Activated T-helper 17 cell treated with anti-CD3 and anti-CD28 coated beads, Interleukin-2, amount 50 U/mL, for 72 hours (primary cell): ENCODE data around the gene LRWD1. TPM values are rescaled to one million over a fixed set of nuclear protein-coding genes. Genes with fewer than 3 reads are reported as not detected.

ENCODE experiments used
- ATAC-seq: fragments of 150-1000 bp; cut with Tn5 transposase; replicated peaks from 2 replicates; pipeline ENCODE4 v1.10.0; 2021; ENCODE audit warnings: mild to moderate bottlenecking, moderate library complexity
- H3K27ac Mint-ChIP-seq: one replicate; pipeline ENCODE4 v1.8.0; 2022; ENCODE audit warnings: mixed read lengths
- H3K27me3 Mint-ChIP-seq: one replicate; pipeline ENCODE4 v1.8.0; 2022; ENCODE audit warnings: mixed read lengths
- H3K36me3 Mint-ChIP-seq: one replicate; pipeline ENCODE4 v1.8.0; 2022; ENCODE audit warnings: low read depth, mild to moderate bottlenecking, mixed read lengths
- H3K4me1 Mint-ChIP-seq: one replicate; pipeline ENCODE4 v1.8.0; 2022; ENCODE audit warnings: mixed read lengths
- H3K4me3 Mint-ChIP-seq: one replicate; pipeline ENCODE4 v1.8.0; 2022; ENCODE audit warnings: mild to moderate bottlenecking, mixed read lengths
- H3K9me3 Mint-ChIP-seq: one replicate; pipeline ENCODE4 v1.8.0; 2022; ENCODE audit warnings: mixed read lengths
- total RNA-seq, 2 donors: library from RNA; stranded (reverse); gene quantifications; one replicate each; pipeline ENCODE4 v1.2.3, GENCODE V29; 2022

LRWD1 gene
- total RNA-seq: 10 to 100 TPM; 14.8 to 20.6 TPM

- Mint-ChIP-seq H3K27ac (peak within 1 kb of the TSS; percentile 89), H3K9me3 (no peaks in the 10 kb centered on the region), H3K4me1 (peaks cover 16% of the 10 kb centered on the region), H3K4me3 (peak within 1 kb of the TSS; percentile 89), H3K27me3 (no peaks in the 10 kb centered on the region), H3K36me3 (no peaks in the 10 kb centered on the region)
- ATAC-seq: peak; percentile 98
Observed at GRCh38 chr7:102464577-102465280, at the start of gene LRWD1, which contains the start of gene ALKBH4. LRWD1 (plus strand) TSS chr7:102464984; CDS start chr7:102465081, 97 bp downstream. ALKBH4 (minus strand) TSS chr7:102464863; CDS start chr7:102464836, 27 bp downstream.

GRCh38 chr7:102415685-102416225 is 49.0 kb upstream of the LRWD1 start:
- H3K27me3 Mint-ChIP-seq: no peaks in the 10 kb centered on the region
- peak overlapping the region; percentile 93 for H3K27ac Mint-ChIP-seq
- H3K36me3 Mint-ChIP-seq: peaks cover 98% of the 10 kb centered on the region
- H3K4me1 Mint-ChIP-seq: peaks cover 30% of the 10 kb centered on the region
- H3K4me3 Mint-ChIP-seq: peak overlapping the region; percentile 70
- no peaks in the 10 kb centered on the region for H3K9me3 Mint-ChIP-seq
- peak; percentile 84 for ATAC-seq

- peaks cover 34% of the 10 kb centered on the region for H3K4me1 Mint-ChIP-seq
- H3K27me3 Mint-ChIP-seq: no peaks in the 10 kb centered on the region
- ATAC-seq: peak; percentile 29
- peaks cover 98% of the 10 kb centered on the region for H3K36me3 Mint-ChIP-seq
- peak overlapping the region; percentile 70 for H3K4me3 Mint-ChIP-seq
- H3K27ac Mint-ChIP-seq: peak overlapping the region; percentile 93
- no peaks in the 10 kb centered on the region for H3K9me3 Mint-ChIP-seq
Observed at GRCh38 chr7:102416406-102416805, 48.4 kb upstream of the LRWD1 start.

GRCh38 chr7:102417105-102417504 is 47.7 kb upstream of the LRWD1 start:
- Mint-ChIP-seq H3K36me3 (peaks cover 98% of the 10 kb centered on the region), H3K27ac (peak overlapping the region; percentile 93), H3K4me3 (peak overlapping the region; percentile 70), H3K9me3 (no peaks in the 10 kb centered on the region), H3K4me1 (peaks cover 34% of the 10 kb centered on the region), H3K27me3 (no peaks in the 10 kb centered on the region)
- ATAC-seq: peak; percentile 37

- peak overlapping the region; percentile 19 for H3K27ac Mint-ChIP-seq
- H3K9me3 Mint-ChIP-seq: no peaks in the 10 kb centered on the region
- peak; percentile 28 for ATAC-seq
- H3K4me1 Mint-ChIP-seq: peaks cover 34% of the 10 kb centered on the region
- no peak overlapping the region for H3K4me3 Mint-ChIP-seq
- H3K27me3 Mint-ChIP-seq: no peaks in the 10 kb centered on the region
- peaks cover 93% of the 10 kb centered on the region for H3K36me3 Mint-ChIP-seq
Observed at GRCh38 chr7:102418592-102418991, 46.2 kb upstream of the LRWD1 start.

DNA sequence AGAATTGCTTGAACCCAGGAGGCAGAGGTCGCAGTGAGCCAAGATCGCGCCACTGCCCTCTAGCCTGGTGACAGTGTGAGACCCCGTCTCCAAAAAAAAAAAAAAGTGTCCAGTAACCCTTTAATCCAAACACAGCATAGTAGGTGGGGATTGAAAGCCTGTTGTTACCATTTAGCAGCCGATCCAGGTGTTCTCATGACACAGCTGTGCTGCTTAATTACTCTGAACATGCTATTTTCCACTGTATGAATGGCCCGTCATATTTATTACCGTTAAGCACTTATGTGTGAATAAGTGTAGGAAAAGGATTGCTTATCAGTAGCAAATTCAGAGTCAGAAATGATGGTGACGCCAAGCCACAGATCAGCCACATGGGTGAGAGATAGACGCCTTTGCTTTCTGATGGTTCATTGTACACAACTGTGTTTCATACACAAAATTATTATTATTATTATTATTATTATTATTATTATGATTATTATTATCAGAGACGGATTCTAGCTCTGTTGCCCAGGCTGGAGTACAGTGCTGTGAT is 43.0 kb upstream of the LRWD1 start:
- H3K36me3 Mint-ChIP-seq: peaks cover 93% of the 10 kb centered on the region
- no peak overlapping the region for H3K4me3 Mint-ChIP-seq
- H3K9me3 Mint-ChIP-seq: no peaks in the 10 kb centered on the region
- no peaks in the 10 kb centered on the region for H3K27me3 Mint-ChIP-seq
- ATAC-seq: no peak
- peaks cover 43% of the 10 kb centered on the region for H3K4me1 Mint-ChIP-seq
- H3K27ac Mint-ChIP-seq: no peak overlapping the region

DNA sequence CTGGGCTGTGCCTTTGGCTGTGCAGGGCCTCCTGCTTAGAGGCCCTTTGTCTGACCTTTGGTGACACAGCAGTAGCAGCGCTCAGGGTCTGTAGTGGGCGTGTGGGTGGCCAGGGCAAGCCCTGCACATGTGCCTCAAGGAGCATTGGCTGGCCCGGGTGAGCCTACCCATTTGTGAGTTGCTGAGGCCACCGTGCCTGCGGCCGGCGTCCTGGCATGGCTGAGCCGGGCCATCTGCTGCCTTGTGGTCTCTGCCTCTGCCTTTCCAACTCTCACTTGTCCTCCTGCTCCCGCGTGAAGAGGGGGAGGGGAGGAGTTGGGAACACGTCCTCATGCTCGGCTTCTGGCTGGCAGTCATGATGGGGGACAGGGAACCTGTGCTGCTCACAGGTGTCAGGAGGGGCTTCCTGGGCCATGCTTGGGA is 40.6 kb upstream of the LRWD1 start:
- ATAC-seq: no peak
- peak overlapping the region; percentile 100 for H3K27ac Mint-ChIP-seq
- H3K36me3 Mint-ChIP-seq: peaks cover 86% of the 10 kb centered on the region
- H3K27me3 Mint-ChIP-seq: no peaks in the 10 kb centered on the region
- no peaks in the 10 kb centered on the region for H3K9me3 Mint-ChIP-seq
- peak overlapping the region; percentile 95 for H3K4me3 Mint-ChIP-seq
- peaks cover 35% of the 10 kb centered on the region for H3K4me1 Mint-ChIP-seq

DNA sequence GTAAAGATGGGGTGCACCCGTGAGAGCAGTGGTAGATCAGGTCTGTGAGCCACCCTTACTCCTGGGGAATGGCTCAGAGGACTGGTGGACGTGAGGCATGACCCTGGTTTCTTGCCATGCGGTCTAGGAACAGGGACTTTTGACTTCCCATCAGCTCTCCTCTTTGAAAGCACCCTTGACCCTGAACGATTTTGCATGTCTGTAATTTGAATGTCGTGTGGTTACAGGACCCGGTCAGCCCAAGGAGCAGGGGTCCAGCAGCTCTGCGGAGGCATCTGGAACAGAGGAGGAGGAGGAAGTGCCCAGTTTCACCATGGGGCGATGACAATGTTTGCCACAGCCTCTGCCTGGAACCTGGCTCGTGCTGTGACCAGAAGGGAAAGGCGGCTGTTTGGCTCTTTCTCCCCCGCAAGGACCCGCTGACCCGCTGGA is 40.0 kb upstream of the LRWD1 start:
- H3K27me3 Mint-ChIP-seq: no peaks in the 10 kb centered on the region
- peak overlapping the region; percentile 95 for H3K4me3 Mint-ChIP-seq
- no peaks in the 10 kb centered on the region for H3K9me3 Mint-ChIP-seq
- ATAC-seq: no peak
- peaks cover 85% of the 10 kb centered on the region for H3K36me3 Mint-ChIP-seq
- H3K4me1 Mint-ChIP-seq: peaks cover 42% of the 10 kb centered on the region
- H3K27ac Mint-ChIP-seq: peak overlapping the region; percentile 100

- Mint-ChIP-seq H3K36me3 (peaks cover 76% of the 10 kb centered on the region), H3K9me3 (no peaks in the 10 kb centered on the region), H3K27ac (peak overlapping the region; percentile 100), H3K4me1 (peaks cover 46% of the 10 kb centered on the region), H3K4me3 (peak overlapping the region; percentile 95), H3K27me3 (no peaks in the 10 kb centered on the region)
- peak; percentile 85 for ATAC-seq
Observed at GRCh38 chr7:102425639-102426267, 39.0 kb upstream of the LRWD1 start.

DNA sequence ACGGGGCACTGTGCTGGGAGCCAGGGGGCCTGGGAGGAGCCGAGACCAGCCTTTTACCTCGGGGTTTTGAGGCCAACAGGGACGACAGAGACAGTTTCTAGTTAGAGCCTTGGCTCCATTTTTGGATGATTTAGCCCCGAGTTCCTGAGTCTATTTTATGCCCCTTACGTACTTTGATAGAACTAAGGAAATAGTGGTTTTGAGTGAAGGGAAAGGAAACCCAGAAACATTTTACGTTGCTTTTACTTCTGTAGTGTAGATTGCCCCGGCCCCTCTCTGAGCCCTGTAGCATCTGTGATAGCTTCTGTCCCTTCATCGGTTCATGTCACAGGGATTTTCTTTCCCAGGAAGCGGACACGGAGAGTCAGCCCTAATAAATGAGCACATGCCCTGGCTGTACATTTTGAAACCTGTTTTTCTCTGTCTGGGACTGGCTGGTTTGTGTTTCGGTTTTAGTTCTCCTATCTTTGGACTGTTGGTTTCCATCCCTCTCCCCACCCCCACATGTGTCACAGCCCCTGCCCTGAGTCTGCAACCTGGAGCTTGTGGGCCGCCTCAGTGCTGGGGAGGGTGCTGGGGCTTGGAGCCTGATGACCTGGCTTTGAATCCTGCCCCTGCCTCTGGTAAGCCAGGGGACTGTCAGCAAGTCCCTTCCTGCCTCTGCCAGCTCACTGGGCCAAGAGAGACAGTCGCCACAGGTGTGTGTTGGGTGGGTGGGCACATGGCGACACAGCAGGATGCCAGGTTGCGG is 38.3 kb upstream of the LRWD1 start:
- Mint-ChIP-seq H3K4me1 (peaks cover 42% of the 10 kb centered on the region), H3K36me3 (peaks cover 69% of the 10 kb centered on the region), H3K27ac (peak overlapping the region; percentile 100), H3K9me3 (no peaks in the 10 kb centered on the region), H3K4me3 (peak overlapping the region; percentile 95), H3K27me3 (no peaks in the 10 kb centered on the region)
- ATAC-seq: peak; percentile 83

GRCh38 chr7:102427019-102427405 is 37.8 kb upstream of the LRWD1 start:
- peaks cover 63% of the 10 kb centered on the region for H3K36me3 Mint-ChIP-seq
- H3K4me1 Mint-ChIP-seq: peaks cover 42% of the 10 kb centered on the region
- no peak for ATAC-seq
- peak overlapping the region; percentile 95 for H3K4me3 Mint-ChIP-seq
- no peaks in the 10 kb centered on the region for H3K9me3 Mint-ChIP-seq
- H3K27me3 Mint-ChIP-seq: no peaks in the 10 kb centered on the region
- H3K27ac Mint-ChIP-seq: peak overlapping the region; percentile 100

DNA sequence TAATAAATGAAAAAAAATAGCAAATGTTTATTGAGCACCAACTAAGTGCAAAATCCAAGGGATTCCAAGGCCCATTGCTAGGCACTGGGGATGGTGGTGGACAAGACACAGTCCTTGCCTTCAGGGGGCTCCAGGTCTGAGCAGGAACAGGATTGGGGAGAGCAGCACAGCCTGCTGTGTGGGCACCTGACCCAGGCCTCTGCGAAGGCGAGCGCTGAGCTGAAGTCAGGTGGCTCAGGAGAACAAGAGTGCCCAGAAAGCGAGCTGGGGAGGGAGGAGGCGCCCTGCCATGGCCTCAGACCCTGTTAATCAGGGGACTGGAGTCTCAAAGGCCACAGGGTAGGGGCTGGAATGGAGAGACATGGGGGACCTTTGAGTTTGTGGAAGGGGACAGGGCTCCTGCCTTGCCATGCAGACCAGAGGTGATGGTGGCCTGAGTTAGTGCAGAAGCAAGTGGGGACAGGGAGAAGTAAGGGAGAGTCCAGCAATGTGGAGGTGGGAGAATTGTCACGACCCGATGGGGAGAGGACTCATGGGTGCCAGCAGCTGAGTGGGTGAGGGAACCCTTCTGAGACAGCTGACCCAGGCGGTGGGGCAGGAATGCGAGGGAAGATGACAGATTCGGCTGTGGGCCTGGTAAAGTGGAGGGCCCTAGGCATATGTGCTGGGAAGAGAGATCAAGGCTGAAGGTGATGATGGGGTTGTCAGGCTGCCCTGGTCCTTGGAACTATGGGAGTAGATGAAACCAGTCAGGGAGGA is 35.5 kb upstream of the LRWD1 start:
- H3K4me1 Mint-ChIP-seq: peaks cover 40% of the 10 kb centered on the region
- ATAC-seq: no peak
- no peaks in the 10 kb centered on the region for H3K9me3 Mint-ChIP-seq
- H3K27me3 Mint-ChIP-seq: no peaks in the 10 kb centered on the region
- peak overlapping the region; percentile 85 for H3K27ac Mint-ChIP-seq
- peaks cover 50% of the 10 kb centered on the region for H3K36me3 Mint-ChIP-seq
- peak overlapping the region; percentile 15 for H3K4me3 Mint-ChIP-seq

- H3K27ac Mint-ChIP-seq: peak overlapping the region; percentile 85
- H3K4me1 Mint-ChIP-seq: peaks cover 26% of the 10 kb centered on the region
- H3K4me3 Mint-ChIP-seq: peak overlapping the region; percentile 64
- ATAC-seq: peak; percentile 56
- peaks cover 42% of the 10 kb centered on the region for H3K36me3 Mint-ChIP-seq
- H3K27me3 Mint-ChIP-seq: no peaks in the 10 kb centered on the region
- no peaks in the 10 kb centered on the region for H3K9me3 Mint-ChIP-seq
Observed at GRCh38 chr7:102431617-102432298, 33.0 kb upstream of the LRWD1 start.
